Measurements from ENCODE around the gene ATXN1.

ATXN1 gene

GRCh38 chr6:16777794-16778193, 16.5 kb upstream of the ATXN1 start:
- no peaks in the 10 kb centered on the region for H3K9me2 ChIP-seq (replicated peaks; ENCODE audit: low read depth, low read length)
- no peaks in the 10 kb centered on the region for H3K9me3 ChIP-seq (ENCODE audit: insufficient read depth, low read depth, low read length)
- no peak overlapping the region for H2AFZ ChIP-seq (ENCODE audit: low read length)
- H3K36me3 ChIP-seq (ENCODE audit: insufficient read depth, low read length) = no peaks in the 10 kb centered on the region
- no peaks in the 10 kb centered on the region for H3F3A ChIP-seq (ENCODE audit: low read depth)
- no peak overlapping the region for H3K9ac ChIP-seq (ENCODE audit: low read depth, low read length, poor library complexity, severe bottlenecking)
- peaks cover 18% of the 10 kb centered on the region for H3K4me1 ChIP-seq (ENCODE audit: insufficient read depth, low read length, poor library complexity, severe bottlenecking)
- TF ChIP-seq EZH2phosphoT487 (IDR thresholded peaks at IDR 0.05; ENCODE audit: borderline replicate concordance) (no peak), CTCF (conservative IDR thresholded peaks at IDR 0.05; ENCODE audit: low read length) (no peak)
- no peaks in the 10 kb centered on the region for H4K20me1 ChIP-seq (ENCODE audit: insufficient read depth, low read length, poor library complexity, severe bottlenecking)
- no peaks in the 10 kb centered on the region for H3K27me3 ChIP-seq (ENCODE audit: insufficient read depth, low read length, poor library complexity, severe bottlenecking)
- H3K79me2 ChIP-seq (ENCODE audit: insufficient read depth, low read length) = no peaks in the 10 kb centered on the region
- H3K4me2 ChIP-seq (ENCODE audit: low read depth, low read length, poor library complexity, severe bottlenecking) = no peak overlapping the region
- no peak overlapping the region for H3K4me3 ChIP-seq (ENCODE audit: low read length, poor library complexity, severe bottlenecking)

- H3K9ac ChIP-seq (ENCODE audit: low read depth, low read length, poor library complexity, severe bottlenecking) = no peak overlapping the region
- TF ChIP-seq CTCF (conservative IDR thresholded peaks at IDR 0.05; ENCODE audit: low read length) = no peak; the same call in 1 of the 2 replicates
- no peak for TF ChIP-seq EZH2phosphoT487 (IDR thresholded peaks at IDR 0.05; ENCODE audit: borderline replicate concordance)
- no peak overlapping the region for H2AFZ ChIP-seq (ENCODE audit: low read length)
These were observed 15.2 kb upstream of the ATXN1 start for GRCh38 chr6:16776394-16777017.

GRCh38 chr6:16774437-16774836, 13.2 kb upstream of the ATXN1 start:
- no peaks in the 10 kb centered on the region for H3K27me3 ChIP-seq (ENCODE audit: insufficient read depth, low read length, poor library complexity, severe bottlenecking)
- TF ChIP-seq CTCF (conservative IDR thresholded peaks at IDR 0.05; ENCODE audit: low read length) (no peak), EZH2phosphoT487 (IDR thresholded peaks at IDR 0.05; ENCODE audit: borderline replicate concordance) (no peak)
- no peaks in the 10 kb centered on the region for H3K9me2 ChIP-seq (replicated peaks; ENCODE audit: low read depth, low read length)
- peaks cover 44% of the 10 kb centered on the region for H3K4me1 ChIP-seq (ENCODE audit: insufficient read depth, low read length, poor library complexity, severe bottlenecking)
- H3K4me2 ChIP-seq (ENCODE audit: low read depth, low read length, poor library complexity, severe bottlenecking) = no peak overlapping the region
- H3K9ac ChIP-seq (ENCODE audit: low read depth, low read length, poor library complexity, severe bottlenecking) = no peak overlapping the region
- H3K79me2 ChIP-seq (ENCODE audit: insufficient read depth, low read length) = no peaks in the 10 kb centered on the region
- no peak overlapping the region for H3K4me3 ChIP-seq (ENCODE audit: low read length, poor library complexity, severe bottlenecking)
- no peak overlapping the region for H2AFZ ChIP-seq (ENCODE audit: low read length)
- no peaks in the 10 kb centered on the region for H3F3A ChIP-seq (ENCODE audit: low read depth)
- no peaks in the 10 kb centered on the region for H3K36me3 ChIP-seq (ENCODE audit: insufficient read depth, low read length)
- no peaks in the 10 kb centered on the region for H4K20me1 ChIP-seq (ENCODE audit: insufficient read depth, low read length, poor library complexity, severe bottlenecking)
- H3K9me3 ChIP-seq (ENCODE audit: insufficient read depth, low read depth, low read length) = no peaks in the 10 kb centered on the region

More at GRCh38 chr6:16776394-16777017, 15.2 kb upstream of the ATXN1 start:
- Histone ChIP-seq H3K9me2 (replicated peaks; ENCODE audit: low read depth, low read length) (no peaks in the 10 kb centered on the region), H3K27me3 (ENCODE audit: insufficient read depth, low read length, poor library complexity, severe bottlenecking) (no peaks in the 10 kb centered on the region), H3K4me2 (ENCODE audit: low read depth, low read length, poor library complexity, severe bottlenecking) (no peak overlapping the region), H3K36me3 (ENCODE audit: insufficient read depth, low read length) (no peaks in the 10 kb centered on the region), H3K4me1 (ENCODE audit: insufficient read depth, low read length, poor library complexity, severe bottlenecking) (peaks cover 25% of the 10 kb centered on the region), H3F3A (ENCODE audit: low read depth) (no peaks in the 10 kb centered on the region), H4K20me1 (ENCODE audit: insufficient read depth, low read length, poor library complexity, severe bottlenecking) (no peaks in the 10 kb centered on the region), H3K79me2 (ENCODE audit: insufficient read depth, low read length) (no peaks in the 10 kb centered on the region), H3K4me3 (ENCODE audit: low read length, poor library complexity, severe bottlenecking) (no peak overlapping the region), H3K9me3 (ENCODE audit: insufficient read depth, low read depth, low read length) (no peaks in the 10 kb centered on the region)

All from Loucy (cell line).